ENCODE results near the gene CDCA4. TPM values are rescaled to one million over a fixed set of nuclear protein-coding genes. Genes with fewer than 3 reads are reported as not detected.

Gene CDCA4
- total and polyA plus RNA-seq, 2 experiments from 2014 or later, result 13.6 to 17.1 TPM

- H3K27me3 ChIP-seq, result no peaks in the 10 kb centered on the region
- no peaks in the 10 kb centered on the region for H3K36me3 ChIP-seq (replicated peaks; ENCODE audit: insufficient read depth, low read depth)
- WGBS (ENCODE audit: low lambda C conversion rate, missing lambda C conversion rate), result 71% methylated on average over 19 of the region's 19 CpGs
- no peaks in the 10 kb centered on the region for H4K20me1 ChIP-seq (ENCODE audit: insufficient read depth, poor library complexity, severe bottlenecking)
- no peak for DNase-seq (ENCODE audit: low spot score)
- H3K4me1 ChIP-seq (ENCODE audit: insufficient read depth), result peaks cover 7% of the 10 kb centered on the region
- H2AFZ ChIP-seq, result no peak overlapping the region
- H3K27ac ChIP-seq, result no peak overlapping the region
- H3K4me3 ChIP-seq, result no peak overlapping the region
- peak overlapping the region; percentile 98 for H3K4me2 ChIP-seq
- no peaks in the 10 kb centered on the region for H3K9me2 ChIP-seq (replicated peaks; ENCODE audit: insufficient read depth)
- no peaks in the 10 kb centered on the region for H3K9me3 ChIP-seq (ENCODE audit: low read depth)
- TF ChIP-seq EZH2 (IDR thresholded peaks at IDR 0.05; ENCODE audit: borderline replicate concordance) (no peak), CTCF (IDR thresholded peaks at IDR 0.05; ENCODE audit: poor library complexity) (no peak), EZH2phosphoT487 (IDR thresholded peaks at IDR 0.05; ENCODE audit: low read depth, severe bottlenecking, unreplicated experiment) (no peak)
- peaks cover 4% of the 10 kb centered on the region for H3K79me2 ChIP-seq
Observed at GRCh38 chr14:104986487-104987164, 34.3 kb downstream of the CDCA4 start.

- Histone ChIP-seq H4K20me1 (ENCODE audit: insufficient read depth, poor library complexity, severe bottlenecking) (no peaks in the 10 kb centered on the region), H3K36me3 (replicated peaks; ENCODE audit: insufficient read depth, low read depth) (no peaks in the 10 kb centered on the region), H3K27me3 (no peaks in the 10 kb centered on the region), H3K4me3 (peak within 1 kb of the TSS; percentile 82), H3K27ac (peak within 1 kb of the TSS; percentile 80), H3K4me2 (peak within 1 kb of the TSS; percentile 98), H3K4me1 (ENCODE audit: insufficient read depth) (peaks cover 7% of the 10 kb centered on the region), H3K79me2 (peaks cover 4% of the 10 kb centered on the region), H3K9me2 (replicated peaks; ENCODE audit: insufficient read depth) (no peaks in the 10 kb centered on the region), H3K9me3 (ENCODE audit: low read depth) (no peaks in the 10 kb centered on the region), H2AFZ (peak within 1 kb of the TSS; percentile 83)
- TF ChIP-seq CTCF (IDR thresholded peaks at IDR 0.05; ENCODE audit: poor library complexity) (no peak), EZH2phosphoT487 (IDR thresholded peaks at IDR 0.05; ENCODE audit: low read depth, severe bottlenecking, unreplicated experiment) (no peak), EZH2 (IDR thresholded peaks at IDR 0.05; ENCODE audit: borderline replicate concordance) (no peak)
- 7% methylated on average over 62 of the region's 77 CpGs for WGBS (ENCODE audit: low lambda C conversion rate, missing lambda C conversion rate)
- peak; percentile 97 for DNase-seq (ENCODE audit: low spot score)
Observed at GRCh38 chr14:104985675-104986486, 35.0 kb downstream of the CDCA4 start, which contains the start of gene CLBA1. CLBA1 (plus strand) TSS chr14:104985788; CDS start chr14:104986432, 644 bp downstream.

GRCh38 chr14:104984056-104984894, 36.6 kb downstream of the CDCA4 start:
- WGBS (ENCODE audit: low lambda C conversion rate, missing lambda C conversion rate), result 91% methylated on average over 15 of the region's 15 CpGs
- H3K4me3 ChIP-seq, result no peak overlapping the region
- peak; percentile 3 for DNase-seq (ENCODE audit: low spot score)
- no peaks in the 10 kb centered on the region for H3K9me2 ChIP-seq (replicated peaks; ENCODE audit: insufficient read depth)
- peaks cover 4% of the 10 kb centered on the region for H3K79me2 ChIP-seq
- H3K36me3 ChIP-seq (replicated peaks; ENCODE audit: insufficient read depth, low read depth), result no peaks in the 10 kb centered on the region
- no peak overlapping the region for H3K4me2 ChIP-seq
- no peaks in the 10 kb centered on the region for H3K9me3 ChIP-seq (ENCODE audit: low read depth)
- no peak overlapping the region for H3K27ac ChIP-seq
- TF ChIP-seq CTCF (IDR thresholded peaks at IDR 0.05; ENCODE audit: poor library complexity), result no peak
- TF ChIP-seq EZH2phosphoT487 (IDR thresholded peaks at IDR 0.05; ENCODE audit: low read depth, severe bottlenecking, unreplicated experiment), result no peak
- no peak for TF ChIP-seq EZH2 (IDR thresholded peaks at IDR 0.05; ENCODE audit: borderline replicate concordance)
- no peaks in the 10 kb centered on the region for H3K27me3 ChIP-seq
- no peak overlapping the region for H2AFZ ChIP-seq
- peaks cover 7% of the 10 kb centered on the region for H3K4me1 ChIP-seq (ENCODE audit: insufficient read depth)
- no peaks in the 10 kb centered on the region for H4K20me1 ChIP-seq (ENCODE audit: insufficient read depth, poor library complexity, severe bottlenecking)

Data from hepatocyte (in vitro differentiated cells).